HG03039 (cell line): ENCODE data around the gene ATAD2B.

Experiments used
- ATAC-seq: cut with Tn5 transposase; IDR thresholded peaks from one replicate; pipeline ENCODE4 v1.9.1; 2021; ENCODE audit warnings: mild to moderate bottlenecking, moderate library complexity; ENCODE audit not compliant: unreplicated experiment

The ATAD2B gene

DNA sequence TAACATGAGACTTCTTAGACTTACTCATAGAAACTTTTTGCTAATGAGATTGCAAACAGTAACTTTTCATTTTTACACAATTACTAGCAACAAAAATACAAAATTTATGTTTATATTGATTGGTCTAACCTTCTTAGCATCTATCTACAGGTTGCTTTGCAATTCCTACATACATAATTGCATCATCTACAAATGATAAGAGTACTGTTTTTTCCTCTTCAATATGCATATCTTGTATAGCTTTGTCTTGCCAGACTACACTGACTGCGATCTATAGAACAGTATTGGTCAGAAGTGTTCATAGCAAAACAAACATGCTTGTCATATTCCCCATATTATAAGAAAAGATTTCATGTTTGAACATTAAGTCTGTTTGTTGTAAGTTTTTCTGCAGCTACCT is 87.9 kb downstream of the ATAD2B start:
- ATAC-seq, result no peak

DNA sequence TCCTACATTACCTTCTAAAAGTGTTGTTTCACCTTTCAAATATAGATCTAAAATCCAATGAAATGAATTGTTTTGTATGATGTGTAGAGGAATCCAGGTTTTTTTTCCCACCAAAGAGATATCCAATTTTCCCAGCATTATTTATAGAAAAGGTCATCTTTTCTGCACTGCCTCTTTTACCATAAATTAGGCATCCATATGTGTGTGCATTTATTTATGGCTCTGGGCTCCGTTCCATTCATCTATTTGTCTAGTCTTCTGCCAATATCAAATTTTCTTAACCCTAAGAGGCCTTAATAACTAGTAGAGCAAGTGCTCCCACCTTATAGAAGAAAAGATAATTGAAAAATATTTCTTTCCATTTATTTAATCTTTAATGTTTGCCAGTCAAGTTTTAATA is 88.3 kb downstream of the ATAD2B start:
- ATAC-seq, result no peak

DNA sequence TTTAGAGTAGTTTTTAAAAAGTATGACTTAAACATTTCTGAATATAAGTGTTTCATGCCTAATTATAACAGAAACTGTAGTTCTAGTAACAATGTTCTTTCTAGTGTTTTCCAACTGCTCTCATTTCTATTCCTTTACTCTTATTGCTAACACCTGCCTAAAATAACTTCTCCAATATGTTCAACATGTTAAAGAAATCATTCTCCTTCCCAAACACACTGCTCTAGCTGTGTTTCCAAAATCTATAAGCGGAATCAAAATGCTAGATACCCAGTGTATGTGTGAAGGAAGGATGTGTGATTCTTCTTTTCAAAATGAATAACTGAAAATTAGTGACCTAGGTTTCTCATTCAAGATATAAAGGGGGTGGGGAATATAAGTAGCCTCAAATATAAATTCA is 89.1 kb downstream of the ATAD2B start:
- no peak for ATAC-seq

DNA sequence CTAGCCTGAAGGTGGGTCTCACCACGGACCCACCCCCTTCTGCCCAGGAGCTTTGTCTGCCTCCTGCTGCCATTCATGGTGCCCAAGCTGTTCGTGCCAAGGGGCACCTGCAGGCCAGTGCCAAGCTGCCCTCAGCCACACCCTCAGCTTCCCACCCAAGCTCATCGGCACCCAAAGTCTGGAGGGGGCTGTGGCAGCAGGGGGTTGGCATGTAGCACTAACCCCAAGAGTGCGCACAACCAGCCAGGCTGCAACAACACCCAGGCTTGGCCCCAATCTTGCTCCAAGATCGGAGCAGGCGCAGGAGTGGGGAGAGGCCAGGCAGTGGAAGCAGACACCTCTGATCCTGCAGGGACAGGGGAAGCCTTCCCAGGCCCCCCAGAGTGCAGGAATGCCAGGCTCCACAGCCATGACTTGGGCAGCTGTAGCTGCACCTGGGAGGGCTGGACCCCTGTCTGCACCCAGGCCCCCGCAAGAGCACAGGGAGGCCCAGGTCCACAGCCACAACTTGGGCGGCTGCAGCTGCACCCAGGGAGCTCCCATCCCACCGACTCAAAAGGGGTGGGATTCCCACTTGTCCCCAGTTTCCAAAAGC is 89.9 kb downstream of the ATAD2B start:
- ATAC-seq, result no peak

DNA sequence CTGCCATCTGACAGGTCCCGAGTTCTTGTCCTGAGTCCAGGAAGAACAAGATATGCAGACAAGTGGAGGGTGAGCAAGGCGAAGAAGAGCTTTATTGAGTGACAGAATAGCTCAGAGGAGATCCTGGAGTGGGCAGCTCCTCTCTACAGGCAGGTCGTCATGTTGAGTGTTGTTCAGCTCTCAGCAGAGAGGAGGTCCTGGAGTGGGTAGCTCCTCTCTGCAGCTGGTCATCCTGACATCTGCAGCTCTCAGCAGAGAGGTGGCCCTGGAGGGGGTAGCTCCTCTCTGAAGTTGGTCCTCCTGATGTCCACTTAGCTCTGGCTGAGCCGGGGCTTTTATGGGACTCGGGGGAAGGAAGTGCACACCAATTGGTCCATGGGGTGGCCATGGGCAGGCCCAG is 90.4 kb downstream of the ATAD2B start:
- no peak for ATAC-seq

DNA sequence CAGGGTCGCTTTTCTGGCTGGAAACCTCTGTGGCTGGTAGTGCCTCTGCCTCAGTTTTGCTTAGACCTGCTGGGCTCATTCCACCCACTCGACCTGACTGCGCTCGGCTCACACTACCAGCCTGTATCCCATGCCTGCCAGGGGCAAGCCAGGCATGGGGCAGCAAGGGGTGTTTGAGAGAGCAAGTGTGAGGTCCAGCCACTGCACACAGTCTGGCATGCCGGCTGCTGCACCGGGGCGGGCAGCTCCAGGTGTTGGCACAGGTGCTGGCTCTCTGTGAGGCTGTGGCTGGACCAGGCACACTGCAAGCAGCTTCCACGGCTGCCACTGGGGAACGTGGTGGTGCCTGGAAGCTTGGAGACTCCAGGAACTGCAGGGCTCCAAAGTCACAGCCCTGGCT is 90.9 kb downstream of the ATAD2B start:
- no peak for ATAC-seq

DNA sequence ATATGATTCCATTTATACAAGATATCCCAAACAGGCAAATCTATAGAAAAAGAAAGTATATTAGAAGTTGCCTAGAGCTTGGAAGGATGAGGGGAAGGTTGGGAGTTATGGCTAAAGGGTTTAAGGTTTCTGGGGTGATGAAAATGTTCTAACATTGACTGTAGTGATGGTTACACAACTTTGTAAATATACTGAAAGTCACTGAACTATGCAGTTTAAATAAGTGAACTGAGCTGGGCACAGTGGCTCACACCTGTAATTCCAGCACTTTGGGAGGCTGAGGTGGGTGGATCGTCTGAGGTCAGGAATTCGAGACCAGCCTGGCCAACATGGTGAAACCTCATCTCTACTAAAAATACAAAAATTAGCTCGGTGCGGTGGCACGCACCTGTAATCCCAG is 91.5 kb downstream of the ATAD2B start:
- no peak for ATAC-seq

DNA sequence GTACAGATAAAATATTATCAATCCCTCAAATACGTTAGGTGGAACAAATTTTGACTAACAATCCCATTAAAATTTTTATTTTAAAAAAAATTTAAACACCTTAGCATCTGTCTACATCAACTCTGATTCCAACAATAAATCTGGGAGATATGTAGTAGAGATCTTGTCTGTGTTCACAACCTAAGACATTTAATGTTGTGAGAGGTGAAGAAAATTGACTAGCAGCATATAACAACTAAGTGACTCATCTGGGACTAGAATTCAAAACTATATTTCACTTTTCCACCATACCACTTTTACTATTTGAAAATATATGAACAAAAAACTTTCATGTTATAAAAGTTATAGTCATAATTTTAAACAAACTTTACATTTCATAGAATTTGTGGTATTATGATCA is 97.9 kb downstream of the ATAD2B start:
- no peak for ATAC-seq

DNA sequence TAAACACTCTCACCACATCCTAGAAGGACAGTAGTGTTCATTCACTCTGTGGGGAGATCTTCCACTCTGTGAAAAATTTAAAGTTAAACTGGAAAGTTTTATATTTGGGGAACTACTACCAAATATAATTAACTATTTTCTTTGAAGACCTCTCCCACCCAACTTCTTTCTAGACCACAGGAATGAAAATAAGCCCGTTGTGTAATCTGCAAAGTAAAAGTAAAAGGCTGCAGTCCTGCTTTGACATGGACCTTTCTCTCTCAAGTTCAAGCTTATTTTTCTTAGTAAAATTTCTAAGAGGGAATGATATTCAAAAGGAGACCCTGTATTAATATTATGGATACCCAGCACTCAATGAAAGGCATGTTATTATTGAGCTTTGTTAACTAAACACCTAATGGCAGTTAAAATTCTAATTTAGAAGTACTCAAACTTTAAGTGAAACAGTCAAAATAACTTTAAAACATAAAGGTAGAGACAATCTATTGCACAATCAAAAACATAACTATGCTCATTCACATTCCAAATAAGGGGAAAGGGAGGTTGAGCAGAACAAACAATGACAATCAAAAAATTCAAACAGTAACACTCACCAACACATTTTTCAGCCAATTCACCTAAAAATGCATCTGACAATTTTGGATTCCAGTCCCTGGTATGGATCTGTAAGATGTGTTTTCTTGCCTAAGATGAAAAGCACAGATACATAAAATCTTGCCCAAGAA is 98.5 kb downstream of the ATAD2B start:
- no peak for ATAC-seq

DNA sequence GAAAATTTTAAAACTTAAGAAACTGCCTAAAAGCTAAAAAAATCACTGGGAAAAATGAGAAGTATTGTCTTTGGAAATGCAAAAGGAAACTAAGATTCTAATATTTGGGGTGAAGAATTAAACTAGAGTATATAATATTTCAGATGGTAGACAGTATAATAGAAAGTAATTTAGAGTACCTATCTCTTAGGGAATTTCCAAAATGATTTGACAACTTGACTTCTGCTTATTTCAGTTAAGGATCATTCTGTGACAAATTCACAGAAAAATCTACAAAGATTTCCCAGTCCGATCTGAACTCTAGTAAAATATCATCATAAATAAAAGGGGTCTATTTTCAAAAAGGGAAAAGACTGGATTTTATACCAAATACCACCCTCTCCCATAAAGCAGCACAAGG is 99.6 kb downstream of the ATAD2B start:
- no peak for ATAC-seq

DNA sequence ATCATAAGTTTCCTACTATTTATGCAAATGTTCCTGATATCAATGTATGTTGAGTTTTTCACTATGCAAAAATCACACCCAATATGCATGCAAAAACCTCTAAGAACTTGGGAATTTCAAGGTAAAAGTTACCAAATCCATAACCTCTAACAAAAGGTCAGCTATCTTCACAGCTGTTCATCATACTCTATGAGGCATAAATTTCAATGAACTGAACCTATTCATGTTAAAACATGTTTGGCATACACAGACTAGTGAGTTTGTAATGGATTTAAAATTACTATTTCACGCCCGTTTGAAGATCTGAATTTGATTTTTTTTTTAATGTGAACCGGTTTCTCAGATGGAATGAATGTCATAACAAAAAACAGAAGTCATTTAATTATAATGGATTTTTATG is 100.2 kb downstream of the ATAD2B start:
- no peak for ATAC-seq

DNA sequence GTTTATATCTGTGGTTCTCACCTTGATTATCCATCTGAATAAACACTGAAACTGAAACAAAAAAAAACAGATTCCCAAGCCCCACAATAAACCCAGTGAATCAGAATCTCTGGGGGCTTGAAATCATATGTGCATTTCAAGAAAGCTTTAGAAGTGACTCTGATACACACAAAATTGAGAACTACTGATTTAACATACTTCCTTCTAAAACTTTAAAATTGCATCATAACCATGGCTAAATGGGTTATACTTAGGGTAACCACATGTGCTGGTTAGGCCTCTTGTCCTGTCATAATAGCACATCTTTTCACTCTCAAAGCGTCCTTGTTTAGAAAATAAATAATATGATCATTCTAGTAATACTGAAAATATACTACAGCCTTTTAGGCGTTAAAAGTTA is 100.9 kb downstream of the ATAD2B start:
- ATAC-seq, result no peak

DNA sequence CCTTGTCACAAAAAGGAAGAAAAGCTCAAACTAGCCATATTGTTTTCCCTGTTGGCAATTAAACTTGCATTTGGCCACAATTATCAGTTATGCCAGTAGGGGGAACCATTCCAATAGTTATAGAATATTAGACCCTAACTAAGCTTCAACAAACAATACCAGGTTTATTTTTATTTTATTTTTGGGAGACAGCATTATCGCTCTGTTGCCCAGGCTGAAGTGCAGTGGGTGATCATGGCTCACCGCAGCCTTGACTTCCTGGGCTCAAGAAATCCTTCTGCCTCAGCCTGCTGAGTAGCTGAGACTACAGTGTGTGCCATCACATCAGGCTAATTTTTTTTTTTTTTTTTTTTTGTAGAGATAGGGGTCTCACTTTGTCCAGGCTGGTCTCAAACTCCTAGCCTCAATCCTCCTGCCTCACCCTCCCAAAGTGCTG is 102.1 kb downstream of the ATAD2B start:
- ATAC-seq, result no peak

DNA sequence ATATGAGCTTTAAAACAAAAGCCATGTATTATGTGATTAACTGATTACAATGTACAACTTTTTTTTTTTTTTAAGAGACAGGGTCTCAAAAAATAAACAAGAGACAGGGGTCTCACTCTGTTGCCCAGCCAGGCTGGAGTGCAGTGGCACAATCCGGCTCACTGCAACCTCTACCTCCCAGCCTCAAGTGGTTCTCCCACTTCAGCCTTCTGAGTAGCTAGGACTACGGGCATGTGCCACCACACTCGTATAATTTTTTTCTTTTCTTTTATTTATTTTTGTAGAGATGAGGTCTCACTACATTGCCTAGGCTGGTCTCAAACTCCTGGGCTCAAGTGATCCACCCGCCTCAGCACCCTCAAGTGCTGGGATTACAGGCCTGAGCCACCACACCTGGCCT is 103.1 kb downstream of the ATAD2B start:
- no peak for ATAC-seq

DNA sequence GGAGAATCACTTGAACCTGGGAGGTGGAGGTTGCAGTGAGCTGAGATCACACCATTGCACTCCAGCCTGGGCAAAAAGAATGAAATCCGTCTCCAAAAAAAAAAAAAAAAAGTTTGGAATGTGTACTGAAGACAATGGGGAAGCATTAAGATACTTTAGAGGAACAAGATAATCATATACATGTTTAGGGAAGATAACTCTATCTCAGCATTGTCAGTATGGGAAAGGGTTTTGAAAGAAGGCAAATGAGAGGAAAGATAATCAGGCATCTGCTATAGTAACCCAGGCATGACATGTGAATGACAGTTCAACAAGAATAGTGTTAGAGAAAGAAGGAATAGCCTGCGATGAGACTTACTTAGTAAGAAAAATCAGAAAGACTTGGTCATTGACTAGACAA is 112.0 kb downstream of the ATAD2B start:
- no peak for ATAC-seq

DNA sequence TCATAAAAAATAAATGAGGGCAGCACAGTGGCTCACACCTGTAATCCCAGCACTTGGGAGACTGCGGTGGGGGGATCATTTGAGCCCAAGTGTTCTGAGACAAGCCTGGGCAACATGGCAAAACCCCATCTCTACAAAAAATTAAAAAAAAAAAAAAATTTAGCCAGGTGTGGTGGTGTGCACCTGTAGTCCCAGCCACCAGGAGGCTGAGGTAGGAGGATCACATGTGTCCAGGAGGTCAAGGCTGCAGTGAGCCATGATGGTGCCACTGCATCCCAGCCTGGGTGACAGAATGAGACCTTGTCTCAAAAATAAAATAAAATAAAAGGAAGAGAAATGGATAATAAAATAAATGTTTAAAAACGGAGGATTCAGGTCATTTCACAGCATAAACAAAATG is 113.5 kb downstream of the ATAD2B start:
- no peak for ATAC-seq

DNA sequence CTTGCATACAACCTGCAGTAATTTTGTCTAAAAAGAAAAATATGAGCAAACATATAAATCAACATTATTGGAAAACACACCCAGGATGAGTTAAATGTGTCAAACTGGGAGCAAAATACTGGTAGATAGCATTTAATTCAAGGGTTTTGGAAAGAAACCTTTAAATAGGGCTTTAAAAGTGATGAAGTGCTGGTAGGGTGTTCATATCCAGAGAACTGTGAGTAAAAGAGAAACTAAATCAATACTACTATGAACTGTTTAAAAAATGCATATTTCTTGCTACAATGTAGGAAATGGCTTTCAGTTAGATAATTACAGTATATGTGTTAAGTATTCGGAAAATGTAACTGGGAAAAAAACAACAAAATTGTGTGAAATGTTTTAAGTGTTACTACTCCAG is 117.8 kb downstream of the ATAD2B start:
- peak; percentile 53 for ATAC-seq

DNA sequence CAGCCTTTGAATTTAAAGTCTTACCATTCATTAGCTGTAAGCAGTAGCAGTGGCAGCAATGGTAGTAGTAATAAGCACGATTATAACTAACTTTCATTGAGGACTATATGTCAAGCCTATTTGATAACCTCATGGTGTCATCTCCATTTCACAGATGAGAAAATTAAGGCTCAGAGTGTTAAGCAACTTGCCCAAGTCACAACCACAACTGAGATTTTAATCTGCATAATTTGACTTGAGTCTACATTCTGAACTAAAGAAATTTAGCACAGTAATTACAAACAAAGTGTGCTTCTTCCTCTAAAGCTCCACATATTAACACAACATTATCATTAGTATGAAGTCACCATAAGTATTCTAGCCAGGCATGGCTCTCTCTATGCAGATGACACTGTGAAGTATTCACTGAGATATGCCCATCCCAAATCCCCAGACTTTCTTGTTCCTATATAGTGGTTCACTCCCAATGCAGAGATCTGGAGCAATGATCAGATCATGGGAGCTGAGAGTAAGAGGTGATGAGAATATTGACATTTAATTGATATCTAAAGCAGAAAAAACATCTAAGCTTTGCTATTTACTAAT is 120.2 kb downstream of the ATAD2B start:
- no peak for ATAC-seq

DNA sequence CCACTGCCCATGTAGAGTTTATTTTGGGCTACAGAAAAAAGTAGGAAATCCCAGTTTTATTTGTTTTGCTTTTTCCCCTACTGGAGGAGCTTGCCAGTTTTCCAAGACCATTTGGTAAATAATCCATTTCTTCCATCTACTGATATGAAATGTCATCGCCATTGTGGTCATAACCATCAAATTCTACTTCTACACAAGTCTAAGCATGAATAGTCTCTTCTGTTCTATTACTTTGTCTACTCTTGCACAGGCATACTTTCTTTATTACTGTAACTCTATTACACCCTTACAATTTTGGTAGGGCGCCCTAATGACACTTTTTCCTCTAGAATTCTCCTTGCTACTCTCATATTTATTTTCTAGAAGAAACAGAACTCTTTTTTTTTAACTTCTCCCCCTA is 120.7 kb downstream of the ATAD2B start:
- no peak for ATAC-seq

DNA sequence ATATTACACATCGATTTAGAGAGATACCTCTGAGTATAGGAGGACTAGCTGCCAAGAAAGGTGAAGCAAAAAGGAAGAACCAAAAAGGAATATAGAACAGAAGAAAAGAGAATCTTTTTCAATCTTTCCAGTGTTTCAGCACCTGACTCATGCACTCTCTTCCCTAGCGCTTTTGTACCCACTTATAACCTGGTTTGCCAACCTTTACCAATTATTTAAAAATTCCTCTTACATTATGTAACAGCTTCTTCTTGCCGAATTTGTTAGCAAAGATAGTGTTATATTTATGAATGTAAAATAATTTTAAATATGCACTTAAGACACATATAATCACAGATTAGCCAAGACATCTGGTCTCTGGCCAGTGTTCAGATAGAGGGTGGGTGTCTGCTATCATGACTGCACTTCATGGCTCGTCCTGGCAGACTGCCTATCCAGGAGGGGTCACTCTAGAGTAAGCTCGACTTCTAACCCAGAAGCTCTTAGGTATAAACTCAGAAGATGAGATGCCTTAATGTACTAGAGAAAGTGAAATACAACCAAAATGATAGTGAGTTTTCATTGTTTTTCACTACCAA is 122.9 kb downstream of the ATAD2B start:
- ATAC-seq, result no peak

DNA sequence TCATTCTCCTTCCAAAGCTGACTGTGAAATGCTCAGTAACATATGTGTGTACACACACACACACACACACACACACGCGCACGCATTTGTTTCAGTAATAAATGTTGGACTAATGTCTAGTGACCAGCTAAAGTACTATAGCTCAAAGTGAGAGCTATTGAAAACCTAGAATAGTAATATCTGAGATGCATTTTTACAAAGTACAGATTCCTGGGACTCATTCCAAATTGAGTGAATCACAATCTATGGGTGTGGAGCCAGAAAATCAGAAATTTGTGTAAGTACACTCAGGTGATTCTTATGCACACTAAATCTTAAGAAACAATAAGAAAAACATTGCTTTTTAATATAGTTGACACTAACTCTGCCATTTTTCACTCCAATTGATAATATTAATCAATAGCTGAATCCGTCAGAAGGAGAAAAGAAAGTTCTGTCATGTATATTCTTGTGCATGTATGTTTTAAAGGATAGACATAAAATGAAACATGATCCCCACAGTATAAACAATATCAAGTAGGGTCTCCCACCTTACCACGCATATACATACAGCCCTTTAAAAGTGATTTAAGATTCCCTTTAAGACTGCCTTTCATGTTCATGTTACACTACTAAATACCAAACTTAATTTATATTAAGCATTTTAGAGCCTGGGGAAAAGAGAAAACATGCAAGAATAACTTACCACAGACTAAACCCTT is 123.5 kb downstream of the ATAD2B start:
- ATAC-seq, result no peak

DNA sequence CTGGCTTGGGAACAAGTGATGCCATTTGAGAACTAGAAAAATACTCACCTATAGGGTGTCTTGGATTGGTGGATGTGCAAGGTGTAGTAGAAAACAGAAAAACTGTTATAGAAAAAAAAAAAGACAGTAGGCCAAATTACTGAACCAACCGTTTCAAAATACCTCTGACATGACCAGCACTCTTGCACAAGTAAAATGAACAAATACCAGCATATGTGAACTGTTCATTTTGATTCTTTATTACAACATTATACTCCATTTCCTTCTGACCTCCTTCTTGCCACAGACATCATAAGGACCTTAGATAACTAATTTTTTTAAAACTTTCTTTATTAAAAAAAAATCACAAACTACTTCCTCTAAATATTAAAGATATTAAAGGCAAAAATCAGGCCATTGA is 125.5 kb downstream of the ATAD2B start:
- no peak for ATAC-seq
